Measurements from ENCODE around the gene STAB2.

GRCh38 chr12:103803847-103804246 is 216.8 kb downstream of the STAB2 start:
- TF ChIP-seq POLR2A (IDR thresholded peaks at IDR 0.05) = no peak
- TF ChIP-seq CTCF (IDR thresholded peaks at IDR 0.05) = no peak
